MM.1S (cell line): ENCODE measurements around the gene TOX2.
A peak's percentile ranks its signal among the peaks of the same experiment; 100 is the strongest.

Source experiments
- DNase-seq: peaks from one replicate; pipeline ENCODE4 v3.0.0-alpha.2; 2015
- H2AFZ ChIP-seq: fragments of 300-600 bp; sonication (generic); 2 replicates; pipeline ENCODE4 v1.6.0; 2016; ENCODE audit warnings: antibody characterized with exemption, low read length
- H3F3A ChIP-seq: fragments of 300-600 bp; sonication (generic); 2 replicates; pipeline ENCODE4 v1.6.1; 2016; ENCODE audit warnings: mild to moderate bottlenecking, antibody characterized with exemption, low read length, moderate library complexity, mixed read lengths; ENCODE audit not compliant: insufficient read depth
- H3K27ac ChIP-seq: fragments of 300-600 bp; sonication (generic); 2 replicates; pipeline ENCODE4 v1.5.1; 2016; ENCODE audit warnings: mild to moderate bottlenecking, low read length
- H3K27me3 ChIP-seq: fragments of 300-600 bp; sonication (generic); replicated peaks from 2 replicates; pipeline ENCODE4 v1.6.0; 2016; ENCODE audit warnings: low read length; ENCODE audit not compliant: insufficient read depth
- H3K36me3 ChIP-seq: fragments of 300-600 bp; sonication (generic); replicated peaks from 2 replicates; pipeline ENCODE4 v1.6.1; 2016; ENCODE audit warnings: mild to moderate bottlenecking, low read length, mixed read lengths; ENCODE audit not compliant: insufficient read depth
- H3K4me1 ChIP-seq: fragments of 300-600 bp; sonication (generic); 2 replicates; pipeline ENCODE4 v1.6.1; 2016; ENCODE audit warnings: low read length, mixed read lengths
- H3K4me2 ChIP-seq: fragments of 300-600 bp; sonication (generic); 2 replicates; pipeline ENCODE4 v1.6.0; 2016; ENCODE audit warnings: low read depth, low read length
- H3K4me3 ChIP-seq: fragments of 300-600 bp; sonication (generic); 2 replicates; pipeline ENCODE4 v1.5.1; 2016; ENCODE audit warnings: low read length, mixed read lengths
- H3K79me2 ChIP-seq: fragments of 300-600 bp; sonication (generic); 2 replicates; pipeline ENCODE4 v1.6.1; 2016; ENCODE audit warnings: mixed run types, low read length, mixed read lengths
- H3K9ac ChIP-seq: fragments of 300-600 bp; sonication (generic); 2 replicates; pipeline ENCODE4 v1.6.1; 2016; ENCODE audit warnings: low read length, mixed read lengths
- H3K9me2 ChIP-seq: fragments of 300-600 bp; sonication (generic); replicated peaks from 2 replicates; pipeline ENCODE4 v1.6.1; 2016; ENCODE audit warnings: mild to moderate bottlenecking, low read length, mixed read lengths; ENCODE audit not compliant: insufficient read depth
- H3K9me3 ChIP-seq: fragments of 300-600 bp; sonication (generic); replicated peaks from 2 replicates; pipeline ENCODE4 v1.6.1; 2016; ENCODE audit warnings: mild to moderate bottlenecking, low read length, mixed read lengths; ENCODE audit not compliant: insufficient read depth
- H4K20me1 ChIP-seq: fragments of 300-600 bp; sonication (generic); 2 replicates; pipeline ENCODE4 v1.6.1; 2016; ENCODE audit warnings: mild to moderate bottlenecking, low read length, moderate library complexity, mixed read lengths; ENCODE audit not compliant: insufficient read depth
- CTCF ChIP-seq: fragments of 300-600 bp; sonication (generic); IDR thresholded peaks from 2 replicates; pipeline ENCODE4 v1.5.1; 2016; ENCODE audit warnings: antibody characterized with exemption, low read length, mixed read lengths
- EZH2 ChIP-seq: fragments of 300-600 bp; sonication (generic); optimal IDR thresholded peaks from 2 replicates; pipeline ENCODE3; 2017; ENCODE audit warnings: low read depth, mild to moderate bottlenecking, antibody characterized with exemption, low read length, mixed read lengths
- EZH2phosphoT487 ChIP-seq: fragments of 300-600 bp; sonication (generic); IDR thresholded peaks from 2 replicates; pipeline ENCODE4 v1.6.1; 2018; ENCODE audit warnings: antibody characterized with exemption, low read length

Gene TOX2

GRCh38 chr20:44106615-44107014 is 192.0 kb downstream of the TOX2 start:
- TF ChIP-seq EZH2 (no peak), CTCF (no peak), EZH2phosphoT487 (no peak)
- H4K20me1 ChIP-seq, result no peaks in the 10 kb centered on the region
- no peaks in the 10 kb centered on the region for H3K27me3 ChIP-seq
- H3K79me2 ChIP-seq, result no peaks in the 10 kb centered on the region
- no peaks in the 10 kb centered on the region for H3K9me2 ChIP-seq
- no peaks in the 10 kb centered on the region for H3F3A ChIP-seq
- H3K9ac ChIP-seq, result no peak overlapping the region
- H3K4me2 ChIP-seq, result no peak overlapping the region
- no peak overlapping the region for H3K27ac ChIP-seq
- no peaks in the 10 kb centered on the region for H3K36me3 ChIP-seq
- H3K4me1 ChIP-seq, result no peaks in the 10 kb centered on the region
- H3K4me3 ChIP-seq, result no peak overlapping the region
- H3K9me3 ChIP-seq, result no peaks in the 10 kb centered on the region
- no peak overlapping the region for H2AFZ ChIP-seq
- no peak for DNase-seq

GRCh38 chr20:44109951-44110361 is 195.3 kb downstream of the TOX2 start:
- no peak for DNase-seq
- no peak overlapping the region for H3K27ac ChIP-seq
- TF ChIP-seq CTCF, result peak; percentile 16; the same call in 1 of the 2 replicates
- no peak for TF ChIP-seq EZH2phosphoT487

GRCh38 chr20:44110816-44111568 is 196.3 kb downstream of the TOX2 start:
- no peaks in the 10 kb centered on the region; the same call in 1 of the 2 replicates for H3K27me3 ChIP-seq
- DNase-seq, result no peak
- no peaks in the 10 kb centered on the region for H3K9me2 ChIP-seq
- H3K9ac ChIP-seq, result no peak overlapping the region
- TF ChIP-seq CTCF (no peak), EZH2 (no peak), EZH2phosphoT487 (no peak)
- H2AFZ ChIP-seq, result no peak overlapping the region
- no peaks in the 10 kb centered on the region for H3F3A ChIP-seq
- H3K79me2 ChIP-seq, result no peaks in the 10 kb centered on the region
- H3K4me2 ChIP-seq, result no peak overlapping the region
- H3K9me3 ChIP-seq, result no peaks in the 10 kb centered on the region
- no peaks in the 10 kb centered on the region for H3K4me1 ChIP-seq
- H3K27ac ChIP-seq, result no peak overlapping the region
- H3K4me3 ChIP-seq, result no peak overlapping the region
- H4K20me1 ChIP-seq, result no peaks in the 10 kb centered on the region
- H3K36me3 ChIP-seq, result no peaks in the 10 kb centered on the region

More at GRCh38 chr20:44109951-44110361, 195.3 kb downstream of the TOX2 start:
- Histone ChIP-seq H2AFZ (no peak overlapping the region), H3K9ac (no peak overlapping the region), H4K20me1 (no peaks in the 10 kb centered on the region), H3K4me1 (no peaks in the 10 kb centered on the region), H3K36me3 (no peaks in the 10 kb centered on the region), H3K9me2 (no peaks in the 10 kb centered on the region), H3K4me2 (no peak overlapping the region), H3K9me3 (no peaks in the 10 kb centered on the region), H3F3A (no peaks in the 10 kb centered on the region), H3K4me3 (no peak overlapping the region), H3K79me2 (no peaks in the 10 kb centered on the region), H3K27me3 (no peaks in the 10 kb centered on the region)
